GM21825 (cell line): ENCODE data around the gene CD8B.
"Not testable (repeated sequence)": the region's sequence is repeated elsewhere in the genome, so short reads cannot be mapped to it uniquely, and the experiment has no call there.

Experiments
- ATAC-seq: cut with Tn5 transposase; IDR thresholded peaks from one replicate; pipeline ENCODE4 v1.9.1; 2021; ENCODE audit warnings: mild to moderate bottlenecking, moderate library complexity; ENCODE audit not compliant: unreplicated experiment

Gene CD8B

DNA sequence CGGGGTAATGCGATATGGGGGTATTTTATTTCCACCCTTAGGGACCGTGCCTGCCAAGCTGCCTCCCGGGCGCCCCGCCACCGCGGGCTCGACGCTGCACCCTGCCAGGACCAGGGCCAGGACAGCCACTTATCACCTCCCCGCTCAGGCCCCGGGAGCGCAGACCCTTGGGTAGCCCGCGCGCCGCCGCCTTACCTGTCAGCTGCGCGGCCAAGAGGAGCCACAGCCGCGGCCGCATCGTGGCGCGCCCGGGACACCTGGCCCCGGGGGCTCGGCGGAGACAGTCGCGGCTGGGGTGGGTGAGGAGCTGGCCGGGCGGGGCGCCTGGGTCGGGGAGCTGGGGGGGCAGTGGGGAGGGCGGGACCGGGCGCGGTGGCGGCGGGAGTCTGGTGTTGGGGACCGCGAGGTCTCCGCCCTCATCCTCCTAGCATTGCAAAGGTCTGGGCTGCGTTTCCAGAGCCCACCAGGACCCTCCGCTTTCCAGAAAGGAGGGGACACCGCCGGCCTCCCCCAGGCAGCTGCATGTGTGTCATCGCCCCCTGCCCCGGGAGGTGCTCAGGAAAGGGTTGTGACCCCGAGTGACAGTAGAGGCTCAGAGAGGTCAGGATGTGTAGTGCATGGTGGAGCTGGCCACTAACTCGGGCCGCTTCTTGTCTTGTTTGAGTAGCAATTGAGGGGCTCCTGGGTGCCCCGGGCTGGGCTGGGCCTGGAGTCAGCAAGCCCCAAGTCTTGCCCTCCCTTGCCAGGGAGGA lies at the start of gene CD8B:
TSS of gene CD8B (minus strand) at position 259 of the 752 bp plus-strand sequence. CDS start at position 238, 21 bp downstream.
- not testable (repeated sequence) for ATAC-seq

DNA sequence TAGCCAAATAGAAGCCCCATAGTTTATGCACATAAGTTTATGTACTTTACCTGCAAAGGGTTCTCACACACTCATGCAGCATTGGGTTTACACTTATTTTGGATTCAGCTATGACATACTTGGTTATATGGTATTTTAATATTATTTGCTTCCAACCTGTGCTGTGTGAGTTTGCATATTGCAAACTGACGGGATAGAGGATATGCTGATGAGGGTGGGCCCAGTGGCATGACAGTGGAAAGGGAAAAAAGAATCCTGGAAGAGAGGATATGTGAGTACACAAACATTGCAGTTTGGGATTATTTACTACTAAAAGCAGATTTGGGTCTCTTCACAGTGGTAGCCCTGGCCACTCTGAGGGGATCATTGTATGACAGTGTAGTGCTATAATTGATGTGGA lies 44.2 kb upstream of the CD8B start:
- not testable (repeated sequence) for ATAC-seq

DNA sequence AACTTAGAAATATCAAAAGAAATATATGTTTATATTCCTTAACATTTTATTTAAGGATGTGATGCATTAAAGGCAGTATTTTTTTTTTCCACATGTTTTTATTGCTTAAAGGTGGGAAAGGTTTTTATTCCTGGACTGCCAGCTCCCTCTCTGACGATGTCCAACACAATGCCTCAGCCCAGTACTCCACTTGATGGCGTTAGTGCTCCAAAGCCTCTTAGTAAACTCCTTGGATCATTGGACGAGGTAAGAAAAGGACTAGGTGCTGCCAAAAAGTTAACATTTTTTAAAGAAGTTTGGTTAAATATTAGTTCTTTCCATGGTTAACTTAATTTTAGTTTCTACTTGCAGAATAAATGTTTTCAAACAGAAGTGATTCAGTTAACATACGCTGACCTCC lies 39.0 kb upstream of the CD8B start:
- not testable (repeated sequence) for ATAC-seq

DNA sequence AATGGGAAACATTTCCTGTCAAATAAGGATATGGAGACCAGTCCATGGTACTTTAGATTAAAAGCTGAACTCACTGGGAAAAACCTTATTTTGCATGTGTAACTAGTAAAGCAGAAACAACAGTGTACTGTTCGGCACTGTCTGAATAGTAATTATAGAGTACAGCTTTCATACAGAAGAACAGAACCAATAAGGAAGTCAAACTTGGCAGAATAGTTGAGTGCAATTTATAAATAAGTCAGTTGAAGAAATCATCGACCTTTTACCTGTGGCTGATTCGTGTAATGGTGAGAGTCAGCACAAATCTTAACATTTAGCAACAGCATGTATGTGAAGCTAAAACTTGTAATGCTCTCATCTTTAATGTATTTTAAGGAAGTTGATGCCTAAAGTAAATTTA lies 24.3 kb upstream of the CD8B start:
- ATAC-seq, result not testable (repeated sequence)

DNA sequence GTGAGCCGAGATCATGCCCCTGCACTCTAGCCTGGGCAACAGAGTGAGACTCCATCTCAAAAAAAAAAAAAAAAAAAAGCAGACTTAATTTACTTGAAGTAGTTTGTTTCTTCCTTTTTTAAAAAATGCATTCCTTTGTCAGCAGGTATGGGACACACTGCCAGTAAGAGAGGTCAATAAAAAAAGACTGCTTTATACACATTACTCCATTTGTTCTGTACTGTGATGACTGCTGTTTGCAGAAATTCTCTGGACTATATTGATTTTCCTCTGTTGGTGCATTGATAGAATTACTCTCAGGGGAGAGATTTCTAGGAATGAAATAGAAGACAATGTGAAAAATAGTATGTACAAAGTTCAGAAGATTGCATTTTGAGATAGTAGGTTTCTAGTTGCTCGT lies 21.2 kb upstream of the CD8B start:
- ATAC-seq, result not testable (repeated sequence)

DNA sequence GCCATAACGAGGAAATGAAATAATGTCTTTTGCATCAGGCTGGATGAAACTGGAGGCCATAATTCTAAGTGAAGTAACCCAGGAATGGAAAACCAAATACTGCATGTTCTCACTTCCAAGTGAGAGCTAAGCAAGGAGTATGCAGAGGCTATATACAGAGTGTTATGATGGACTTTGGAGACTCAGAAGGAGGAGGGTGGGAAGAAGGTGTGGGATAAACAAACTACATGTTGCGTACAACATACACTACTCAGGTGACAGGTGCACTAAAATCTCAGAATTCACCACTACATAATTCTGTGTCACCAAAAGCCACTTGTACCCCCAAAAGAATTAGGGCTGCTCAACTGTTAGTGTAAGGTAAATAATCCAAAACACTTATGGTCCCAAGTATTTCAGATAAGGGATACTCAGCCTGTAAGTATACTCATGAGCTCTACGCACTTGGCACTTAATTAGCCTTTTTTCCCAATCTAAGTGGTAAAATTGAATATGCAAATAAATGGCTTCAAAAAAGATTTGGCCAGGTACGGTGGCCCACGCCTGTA lies 20.5 kb upstream of the CD8B start:
- not testable (repeated sequence) for ATAC-seq

DNA sequence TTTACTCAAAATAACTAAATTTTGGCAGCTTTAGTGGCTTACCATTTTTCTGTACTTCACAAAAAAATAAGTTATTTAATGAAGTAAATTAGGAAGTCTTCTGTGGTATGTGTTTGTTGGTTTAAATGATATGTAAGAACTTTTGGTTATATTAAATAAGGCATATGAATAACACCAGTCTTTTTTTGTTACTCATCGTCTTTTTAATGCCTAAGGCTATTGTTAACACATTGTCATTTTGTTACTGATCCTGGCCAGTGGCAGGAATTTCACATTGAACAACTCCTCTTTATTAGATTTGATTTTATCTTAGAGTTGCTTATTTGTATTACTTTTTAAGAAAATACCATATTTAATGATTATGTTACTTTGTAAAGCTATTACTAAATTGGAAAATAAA lies 17.3 kb upstream of the CD8B start:
- ATAC-seq, result not testable (repeated sequence)

DNA sequence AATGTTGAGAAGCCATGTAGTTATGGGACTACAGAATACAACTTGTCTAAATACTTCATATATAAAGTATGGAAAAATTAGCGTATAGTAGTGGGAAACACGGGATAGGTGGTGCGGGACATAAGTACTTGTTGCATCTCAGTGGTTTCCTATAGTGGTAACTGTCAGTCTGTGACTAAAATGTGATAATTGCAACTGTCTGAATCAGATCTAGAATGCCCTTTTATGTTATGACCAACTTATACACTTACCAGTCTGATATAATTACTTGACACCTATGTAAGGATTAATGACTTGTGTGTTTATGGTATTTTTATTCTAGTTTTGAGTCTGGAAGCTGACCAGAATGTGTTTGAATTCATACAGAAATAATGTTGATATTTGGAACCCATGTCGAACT lies 9.3 kb upstream of the CD8B start:
- not testable (repeated sequence) for ATAC-seq

DNA sequence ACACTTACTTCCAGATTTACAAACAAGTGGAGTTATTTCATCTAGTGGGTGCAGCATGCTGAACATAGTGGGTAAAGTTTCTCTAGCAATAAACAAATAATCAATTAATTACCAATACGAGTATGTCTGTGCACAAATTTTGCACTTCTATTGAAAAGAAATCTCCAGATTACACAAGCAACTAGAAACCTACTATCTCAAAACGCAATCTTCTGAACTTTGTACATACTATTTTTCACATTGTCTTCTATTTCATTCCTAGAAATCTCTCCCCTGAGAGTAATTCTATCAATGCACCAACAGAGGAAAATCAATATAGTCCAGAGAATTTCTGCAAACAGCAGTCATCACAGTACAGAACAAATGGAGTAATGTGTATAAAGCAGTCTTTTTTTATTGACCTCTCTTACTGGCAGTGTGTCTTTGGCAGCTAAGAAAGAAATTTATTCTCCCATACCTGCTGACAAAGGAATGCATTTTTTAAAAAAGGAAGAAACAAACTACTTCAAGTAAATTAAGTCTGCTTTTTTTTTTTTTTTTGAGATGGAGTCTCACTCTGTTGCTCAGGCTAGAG lies 7.3 kb upstream of the CD8B start:
- ATAC-seq, result not testable (repeated sequence)

DNA sequence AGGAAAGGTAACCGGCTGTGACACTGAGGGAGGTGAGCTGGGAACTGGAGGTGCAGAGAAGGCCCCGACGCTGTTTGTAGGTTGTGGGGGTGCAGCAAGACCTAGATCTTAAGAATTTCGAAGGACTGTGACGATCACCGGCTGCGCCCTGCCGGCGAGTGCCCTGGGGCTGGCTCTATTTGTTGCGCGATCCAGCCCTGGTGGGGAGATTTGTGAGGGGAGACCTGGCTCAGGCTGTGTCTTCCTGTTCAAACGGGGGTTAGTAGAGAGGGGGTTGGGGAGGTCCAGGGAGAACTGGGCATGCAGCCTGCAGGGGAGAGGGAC lies 656 bp upstream of the CD8B start:
- not testable (repeated sequence) for ATAC-seq

DNA sequence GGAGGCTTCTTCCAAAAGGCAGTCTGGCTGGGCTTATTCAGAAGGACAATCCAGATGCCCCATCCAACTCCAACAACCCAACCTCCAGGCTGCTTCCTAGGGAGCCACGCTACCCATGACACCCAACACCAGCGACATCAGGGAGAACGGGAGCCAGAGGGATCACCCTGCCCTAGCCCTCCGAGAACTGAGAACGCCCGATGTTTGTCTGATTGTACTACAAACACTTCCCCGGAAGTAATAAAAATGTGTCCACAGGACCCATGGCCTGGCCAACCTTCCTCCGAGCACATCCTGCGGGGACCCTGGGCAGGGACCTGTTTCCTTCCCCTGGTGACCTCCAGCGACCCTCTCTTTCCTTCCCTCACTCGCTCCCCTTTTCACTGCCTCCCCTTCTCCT lies 511 bp downstream of the CD8B start:
- not testable (repeated sequence) for ATAC-seq

DNA sequence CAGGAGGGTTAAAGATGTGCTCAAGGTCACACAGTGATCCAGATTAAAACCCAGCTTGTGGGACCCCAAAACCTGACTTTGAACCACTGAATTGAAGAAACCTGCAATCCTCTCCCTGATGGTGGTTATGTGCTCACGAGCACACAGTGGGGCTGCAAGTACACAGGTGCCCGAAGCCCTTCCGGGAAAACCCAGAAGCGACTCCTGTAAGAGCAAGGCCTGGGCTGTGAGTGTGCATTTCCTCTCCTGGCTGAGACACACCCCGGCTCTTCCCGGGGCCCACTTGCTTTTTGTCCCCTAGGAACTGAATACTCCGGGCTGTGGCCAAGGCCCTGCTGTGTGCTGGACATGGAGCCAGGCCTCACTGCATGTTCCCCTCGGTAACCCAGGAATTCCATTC lies 1.1 kb downstream of the CD8B start:
- not testable (repeated sequence) for ATAC-seq

DNA sequence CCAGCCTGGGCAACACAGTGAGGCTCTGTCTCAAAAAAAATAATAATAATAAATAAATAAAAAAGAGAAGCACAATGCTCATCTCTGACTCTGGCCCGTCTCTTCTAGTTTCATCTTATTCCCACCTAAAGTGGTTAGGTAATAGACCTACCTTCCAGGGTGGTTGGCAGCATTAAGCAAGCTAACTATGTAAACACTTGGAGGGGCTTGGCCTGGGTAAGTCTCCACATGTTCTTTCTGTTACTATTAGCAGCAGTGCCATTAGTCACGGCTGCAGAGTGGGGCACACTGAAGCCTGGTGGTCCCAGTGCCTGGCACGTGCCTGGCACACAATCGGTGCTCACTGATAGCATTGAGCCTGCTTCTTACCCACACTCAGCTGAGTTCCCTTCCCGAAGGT lies 4.0 kb downstream of the CD8B start:
- not testable (repeated sequence) for ATAC-seq

DNA sequence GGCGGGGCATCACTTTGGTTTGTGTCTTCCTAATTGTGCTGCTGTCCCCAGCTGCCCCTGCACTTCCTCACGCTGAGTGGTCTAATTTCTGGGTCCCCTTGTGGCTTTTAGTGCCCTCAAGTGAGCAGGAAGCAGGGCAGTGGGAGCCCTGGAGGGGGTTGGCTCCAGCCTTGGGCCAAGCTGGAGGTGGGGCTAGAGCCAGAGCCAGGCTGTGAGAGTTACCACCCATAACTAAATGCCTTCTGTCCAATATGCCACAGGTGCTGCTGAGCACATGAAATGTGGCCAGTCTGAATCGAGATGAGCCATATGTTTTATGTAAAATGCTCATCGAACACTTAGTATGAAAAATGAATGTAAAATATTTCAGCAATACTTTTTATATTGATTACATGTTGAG lies 5.2 kb downstream of the CD8B start:
- not testable (repeated sequence) for ATAC-seq

DNA sequence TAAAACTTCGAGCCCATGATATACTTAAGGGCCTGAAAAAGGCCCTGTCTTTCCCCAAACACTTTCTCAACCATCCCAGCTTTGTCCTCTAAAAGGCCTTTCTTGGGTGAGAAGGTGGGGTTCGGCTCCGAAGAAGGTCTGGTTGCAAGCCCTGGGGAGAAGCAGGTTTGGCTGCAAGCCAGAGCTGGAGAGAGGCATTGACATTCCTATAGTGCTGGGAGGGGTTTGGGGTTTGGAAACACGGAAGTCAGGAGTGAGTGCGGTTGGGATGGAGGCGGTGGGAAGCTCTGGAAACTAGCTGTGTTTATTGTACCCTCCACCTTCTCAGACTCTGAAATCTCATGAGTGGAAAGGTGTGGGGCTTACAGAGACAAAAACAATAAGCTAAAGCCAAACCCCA lies 5.7 kb downstream of the CD8B start:
- ATAC-seq, result not testable (repeated sequence)

DNA sequence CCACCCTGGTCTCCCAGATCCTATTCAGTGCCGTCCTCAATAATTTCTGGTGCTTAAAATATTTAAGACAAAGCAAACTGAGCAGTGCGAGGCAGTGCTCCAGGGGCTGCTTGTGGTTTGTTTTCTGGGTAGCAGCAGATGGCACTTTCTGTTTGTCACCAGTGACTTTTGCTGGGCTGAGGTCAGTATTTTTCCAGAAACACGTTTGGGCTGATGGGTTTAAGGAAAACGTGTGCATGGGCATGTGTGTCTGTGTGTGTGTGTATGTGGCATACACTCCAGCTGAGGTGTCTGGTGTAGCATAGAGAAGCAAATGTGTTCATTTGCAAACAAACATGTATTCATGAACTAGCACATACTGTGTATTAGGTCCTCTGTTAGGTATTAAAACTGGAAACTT lies 10.1 kb downstream of the CD8B start:
- ATAC-seq, result not testable (repeated sequence)

DNA sequence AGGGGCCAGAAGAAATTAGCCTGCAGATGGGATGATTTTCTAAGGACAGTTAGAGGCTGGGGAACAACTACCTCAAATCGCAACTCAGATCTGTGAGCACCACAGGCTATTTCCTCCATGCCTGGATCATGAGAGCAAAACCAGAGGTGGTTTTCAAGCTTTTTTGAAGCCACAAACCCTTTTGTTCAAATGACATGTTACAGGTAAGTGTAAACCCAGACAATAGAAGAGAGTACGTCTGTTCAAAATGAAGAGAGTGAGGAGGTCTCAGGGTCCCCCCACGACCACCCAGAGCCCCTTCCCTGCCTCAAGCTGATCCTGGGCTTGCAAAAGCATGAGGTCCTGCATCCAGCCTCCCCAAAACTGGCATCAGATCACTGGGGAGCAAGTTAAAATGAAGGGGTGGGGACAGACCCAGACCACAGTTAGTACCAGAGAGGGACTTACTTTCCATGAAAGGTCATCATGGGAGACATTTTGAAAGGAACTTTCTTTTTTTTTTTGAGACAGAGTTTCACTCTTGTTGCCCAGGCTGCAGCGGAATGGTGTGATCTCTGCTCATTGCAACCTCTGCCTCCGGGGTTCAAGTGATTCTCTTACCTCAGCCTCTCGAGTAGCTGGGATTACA lies 19.0 kb downstream of the CD8B start:
- not testable (repeated sequence) for ATAC-seq

DNA sequence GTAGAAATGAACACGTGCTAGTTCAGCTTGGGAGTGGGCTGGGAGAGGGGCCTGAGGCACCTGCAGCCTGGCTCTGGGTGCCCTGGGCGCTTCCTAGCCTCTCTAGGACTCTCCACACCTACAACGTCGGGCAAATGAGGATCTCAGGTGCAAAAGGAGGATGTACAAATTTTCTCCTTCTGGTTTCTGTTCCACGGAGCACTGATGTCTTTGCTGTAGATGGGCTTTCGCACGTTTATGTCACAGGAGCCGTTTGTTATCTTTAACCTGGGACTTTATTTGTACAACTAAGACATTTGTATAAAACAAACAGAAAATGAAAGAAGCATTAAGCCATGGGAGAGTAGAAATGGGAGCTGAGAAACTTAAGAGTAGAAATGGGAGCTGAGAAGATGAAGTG lies 20.4 kb downstream of the CD8B start:
- ATAC-seq, result not testable (repeated sequence)

DNA sequence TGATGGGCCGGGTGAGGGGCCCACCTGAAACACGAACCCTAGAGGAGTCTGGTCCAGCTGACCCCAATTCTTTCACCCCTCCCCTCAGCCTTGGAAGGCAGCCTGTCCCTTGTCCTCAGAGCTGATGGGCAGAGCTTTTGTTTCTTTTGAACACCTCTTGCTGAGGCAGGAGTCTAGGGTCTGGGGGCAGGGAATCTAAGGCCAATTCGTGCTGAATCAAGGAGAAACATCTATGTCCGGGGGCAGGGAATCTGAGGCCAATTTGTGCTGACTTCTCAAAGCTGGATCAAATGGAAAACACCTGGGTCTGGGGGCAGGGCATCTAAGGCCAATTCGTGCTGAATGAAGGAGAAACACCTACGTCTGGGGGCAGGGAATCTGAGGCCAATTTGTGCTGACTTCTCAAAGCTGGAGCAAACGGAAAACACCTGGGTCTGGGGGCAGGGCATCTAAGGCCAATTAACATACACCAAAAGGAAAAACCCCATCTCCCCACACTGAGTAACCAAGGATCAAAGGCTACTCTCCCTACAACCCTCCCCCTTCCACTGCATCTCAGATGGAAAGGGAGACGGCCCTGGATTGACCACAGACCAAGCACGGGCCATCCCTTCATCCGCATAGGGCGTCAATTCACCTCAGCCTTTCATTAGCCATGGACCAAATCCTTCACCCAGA lies 21.7 kb downstream of the CD8B start:
- ATAC-seq, result not testable (repeated sequence)

DNA sequence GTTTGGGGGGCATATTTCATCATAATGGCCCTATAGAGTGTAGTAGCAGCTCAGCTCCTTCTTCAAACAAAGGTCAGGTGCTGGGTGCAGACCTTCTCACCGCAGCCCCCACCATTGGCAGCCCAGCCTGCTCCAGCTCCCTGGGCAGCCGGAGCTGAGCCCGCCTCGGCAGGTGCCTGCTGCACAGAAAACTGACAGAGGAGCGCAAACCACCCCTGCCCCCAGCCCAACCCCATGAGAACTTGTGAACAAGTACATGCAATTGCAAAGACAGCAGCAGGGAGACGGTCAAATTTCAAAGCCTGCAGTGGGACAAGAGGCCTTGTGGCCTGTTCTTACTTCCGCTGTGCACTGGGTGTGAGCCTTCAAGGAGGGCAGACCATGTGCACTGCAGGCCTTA lies 22.2 kb downstream of the CD8B start:
- not testable (repeated sequence) for ATAC-seq

DNA sequence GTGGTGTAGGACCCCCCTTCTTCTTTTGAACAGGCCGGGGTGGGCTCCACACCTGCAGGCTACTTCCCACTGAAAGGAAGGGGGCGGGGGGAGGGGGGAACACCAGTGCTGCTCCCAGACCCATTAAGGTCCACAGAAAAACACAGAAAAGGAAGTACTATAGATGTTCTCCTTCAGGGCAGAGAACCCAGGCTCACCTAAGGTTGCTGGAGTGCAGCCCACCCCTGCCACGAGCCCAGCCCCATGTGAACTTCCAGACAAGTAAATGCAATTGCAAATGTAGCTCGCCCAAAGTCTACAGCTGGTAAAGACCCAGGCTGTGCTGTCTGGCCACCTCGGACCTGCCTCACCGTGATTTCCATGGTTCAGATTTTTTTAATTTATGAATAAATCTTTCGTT lies 24.0 kb downstream of the CD8B start:
- ATAC-seq, result not testable (repeated sequence)
